Spinal cord (tissue), 10 donors: Measurements from ENCODE around the gene MRGPRF. TPM values are rescaled to one million over a fixed set of nuclear protein-coding genes. Genes with fewer than 3 reads are reported as not detected.
A peak's percentile ranks its signal among the peaks of the same experiment; 100 is the strongest.

Source experiments
- DNase-seq, 6 donors: peaks; one replicate each; pipeline versions ENCODE4 v3.0.0 to v3.0.0-alpha.2; 2013 to 2015; ENCODE audit warnings: low spot score in 6 of 6, low read depth in 4 of 6
- H3K27ac ChIP-seq: one replicate; pipeline ENCODE4 v1.5.1; 2013; ENCODE audit warnings: low read depth, low read length, control low read depth
- H3K27me3 ChIP-seq: one replicate; pipeline ENCODE4 v1.6.1; 2013; ENCODE audit warnings: low read length; ENCODE audit not compliant: control insufficient read depth, insufficient read depth
- H3K36me3 ChIP-seq: one replicate; pipeline ENCODE4 v1.6.1; 2013; ENCODE audit warnings: low read length; ENCODE audit not compliant: control insufficient read depth, insufficient read depth
- H3K4me1 ChIP-seq: one replicate; pipeline ENCODE4 v1.6.1; 2013; ENCODE audit warnings: low read length; ENCODE audit not compliant: control insufficient read depth, insufficient read depth
- H3K4me3 ChIP-seq: one replicate; pipeline ENCODE4 v1.5.1; 2013; ENCODE audit warnings: low read depth, low read length, control low read depth
- H3K9me3 ChIP-seq: one replicate; pipeline ENCODE4 v1.6.1; 2013; ENCODE audit warnings: low read length; ENCODE audit not compliant: control insufficient read depth, insufficient read depth
- WGBS: methylation state at CpG from one replicate; pipeline ENCODE4 v1.1.5; 2013; ENCODE audit warnings: missing lambda C conversion rate; ENCODE audit not compliant: insufficient coverage; 5-methylcytosine and 5-hydroxymethylcytosine counted together
- long read RNA-seq, 4 donors: transcript quantifications; one replicate each; lab custom pipeline, GENCODE V29; 2026
- polyA plus RNA-seq, 2 donors: library from polyadenylated mRNA; unstranded; fragments of 120-200 nt; gene quantifications; one replicate each; pipeline ENCODE4 v1.2.1, GENCODE V29; 2013; ENCODE audit not compliant: insufficient read length in 2 of 2
- total RNA-seq, 2 donors: library from RNA; depleted of rRNA in 1 of 2; stranded (reverse); fragments of 120-200 nt in 1 of 2; fragments of >200 nt in 1 of 2; gene quantifications; one replicate each; pipeline versions ENCODE4 v1.2.3 to v1.2.4, GENCODE V29; 2013 to 2014
- donor health status: healthy.

Gene MRGPRF, protein sequence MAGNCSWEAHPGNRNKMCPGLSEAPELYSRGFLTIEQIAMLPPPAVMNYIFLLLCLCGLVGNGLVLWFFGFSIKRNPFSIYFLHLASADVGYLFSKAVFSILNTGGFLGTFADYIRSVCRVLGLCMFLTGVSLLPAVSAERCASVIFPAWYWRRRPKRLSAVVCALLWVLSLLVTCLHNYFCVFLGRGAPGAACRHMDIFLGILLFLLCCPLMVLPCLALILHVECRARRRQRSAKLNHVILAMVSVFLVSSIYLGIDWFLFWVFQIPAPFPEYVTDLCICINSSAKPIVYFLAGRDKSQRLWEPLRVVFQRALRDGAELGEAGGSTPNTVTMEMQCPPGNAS
- total RNA-seq (10 to 100 TPM; 13.4 to 28.6 TPM), polyA plus RNA-seq (10 to 100 TPM in 1 of 2 donors, 1 to 10 TPM in 1; 2.5 to 12.0 TPM)
- long read RNA-seq, donor 1, partial matches to known transcripts = 0 of 4 reads
- long read RNA-seq, donor 1, other reads (novel, unspliced or antisense) = 0 of 4 reads
- long read RNA-seq, donor 2 = 0 reads
- long read RNA-seq, donor 3 = 0 reads
- long read RNA-seq, donor 4, transcript MRGPRF-201 (3 exons, 2,295 nt) = major isoform, 5 of 5 reads
- long read RNA-seq, donor 4, partial matches to known transcripts = 0 of 5 reads
- long read RNA-seq, donor 4, other reads (novel, unspliced or antisense) = 0 of 5 reads

DNA sequence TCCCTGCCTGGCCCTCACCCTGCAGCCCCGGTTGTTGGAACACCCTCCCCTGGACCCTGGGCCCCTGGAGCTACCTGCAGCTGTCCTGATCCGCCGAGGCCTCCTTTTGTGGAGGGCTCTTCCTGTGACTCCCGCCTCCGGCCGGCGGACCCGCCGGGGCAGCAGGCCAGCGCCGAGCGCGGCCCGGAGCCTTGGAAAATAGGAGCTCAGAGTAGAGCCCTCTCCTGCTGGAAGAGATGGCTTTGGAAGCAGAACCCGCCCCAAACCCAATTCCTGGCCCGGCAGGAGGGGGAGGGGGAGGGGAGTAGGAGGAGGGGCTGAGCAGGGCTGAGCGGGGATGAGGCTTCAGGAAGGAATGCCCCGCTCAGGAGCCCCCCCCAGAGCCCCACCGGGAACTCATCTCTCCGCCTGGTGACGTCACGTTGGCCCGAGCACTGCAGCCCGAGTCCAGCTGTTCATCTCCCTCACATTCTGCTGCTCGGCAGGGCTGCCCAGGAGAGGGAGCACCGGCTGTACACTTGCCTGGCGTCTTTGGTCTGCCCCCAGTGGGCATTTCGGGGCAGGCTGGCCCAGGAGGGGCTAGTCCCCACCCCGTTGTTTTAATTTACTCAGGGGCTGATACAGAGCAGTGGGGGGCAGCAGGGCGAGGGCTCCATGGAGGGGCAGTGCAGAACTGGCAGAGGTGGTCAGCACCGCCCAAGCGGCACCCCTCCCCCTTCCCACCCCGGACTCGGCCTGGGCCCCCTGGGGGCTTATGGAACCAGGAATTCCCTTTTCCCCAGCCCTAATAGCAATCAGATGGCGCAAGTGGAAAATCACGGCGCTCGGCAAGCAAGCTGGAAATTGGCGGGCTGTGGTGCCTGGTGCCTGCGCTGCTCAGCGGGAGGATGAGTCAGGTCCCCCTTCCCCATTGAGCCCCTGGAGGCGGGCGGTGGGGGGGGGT, at the start of gene MRGPRF:
Gene MRGPRF (minus strand): TSS at position 238 of the 943 bp plus-strand sequence. CDS start 3,345 bp downstream, outside the sequence.
- WGBS = 5% methylated on average over 34 of the region's 43 CpGs

DNA sequence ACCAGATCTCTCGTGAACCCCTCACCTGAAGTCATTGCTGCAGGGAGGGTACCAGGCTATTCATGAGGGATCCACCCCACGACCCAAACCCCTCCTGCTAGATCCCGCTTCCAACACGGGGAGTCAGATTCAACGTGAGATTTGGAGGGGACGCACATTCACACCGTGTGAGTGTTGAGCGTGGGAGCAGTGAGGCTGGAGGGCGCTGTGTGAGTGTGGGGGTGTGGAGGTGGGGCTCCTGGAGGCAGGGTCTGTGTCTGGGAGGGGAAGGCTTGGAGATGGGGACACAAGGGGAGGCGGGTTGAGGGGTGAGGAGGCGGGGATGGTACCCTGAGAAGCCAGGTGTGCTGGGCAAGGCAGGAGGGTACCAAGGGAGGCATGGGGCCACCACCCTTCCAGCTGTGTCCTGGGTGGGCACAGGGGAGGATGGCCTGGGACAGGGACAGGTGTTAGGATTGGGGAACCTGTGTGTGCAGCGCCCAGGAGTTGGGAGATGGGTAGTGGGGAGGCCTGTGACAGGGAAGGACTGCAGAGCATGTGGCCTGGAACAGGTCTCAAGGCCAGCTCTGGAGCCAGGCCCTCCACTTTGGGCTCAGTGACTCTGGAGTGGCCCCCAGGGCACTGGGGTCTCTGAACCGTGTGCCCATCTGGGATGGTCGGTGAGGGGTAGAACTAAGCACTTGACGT, 49.3 kb upstream of the MRGPRF start:
- Histone ChIP-seq H3K4me1 (peaks cover 18% of the 10 kb centered on the region), H3K27ac (no peak overlapping the region), H3K9me3 (no peaks in the 10 kb centered on the region), H3K4me3 (no peak overlapping the region), H3K36me3 (peaks cover 95% of the 10 kb centered on the region), H3K27me3 (no peaks in the 10 kb centered on the region)
- DNase-seq = no peak
- 94% methylated on average over 15 of the region's 15 CpGs for WGBS

More for the DNA sequence above, at the start of gene MRGPRF:
- H3K27me3 ChIP-seq = peaks cover 39% of the 10 kb centered on the region
- peak in 2 of 6 donors; percentile 28 to 81 for DNase-seq
- H3K27ac ChIP-seq = peak within 1 kb of the TSS; percentile 70
- H3K4me1 ChIP-seq = peaks cover 67% of the 10 kb centered on the region
- H3K36me3 ChIP-seq = no peaks in the 10 kb centered on the region
- H3K4me3 ChIP-seq = peak within 1 kb of the TSS; percentile 42
- no peaks in the 10 kb centered on the region for H3K9me3 ChIP-seq

DNA sequence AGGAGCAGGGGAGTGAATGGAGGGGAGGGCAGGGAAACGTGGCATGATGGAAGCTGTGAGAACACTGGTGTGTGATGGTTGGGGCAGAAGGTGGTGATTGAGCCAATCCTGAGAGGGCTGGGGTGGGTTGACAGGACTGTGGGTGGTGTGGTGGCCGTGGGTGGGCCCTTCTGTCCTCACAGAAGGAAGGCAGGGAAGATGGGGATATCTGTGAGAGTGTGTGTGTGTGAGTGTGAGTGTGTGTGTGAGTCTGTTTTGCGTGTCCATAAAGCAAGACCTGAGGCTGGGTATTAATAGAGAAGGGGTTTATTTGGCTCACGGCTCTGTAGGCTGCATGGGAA, 48.6 kb upstream of the MRGPRF start:
- no peaks in the 10 kb centered on the region for H3K9me3 ChIP-seq
- DNase-seq = no peak
- no peaks in the 10 kb centered on the region for H3K27me3 ChIP-seq
- peaks cover 18% of the 10 kb centered on the region for H3K4me1 ChIP-seq
- 74% methylated on average over 4 of the region's 4 CpGs for WGBS
- H3K36me3 ChIP-seq = peaks cover 94% of the 10 kb centered on the region
- H3K4me3 ChIP-seq = no peak overlapping the region
- no peak overlapping the region for H3K27ac ChIP-seq

DNA sequence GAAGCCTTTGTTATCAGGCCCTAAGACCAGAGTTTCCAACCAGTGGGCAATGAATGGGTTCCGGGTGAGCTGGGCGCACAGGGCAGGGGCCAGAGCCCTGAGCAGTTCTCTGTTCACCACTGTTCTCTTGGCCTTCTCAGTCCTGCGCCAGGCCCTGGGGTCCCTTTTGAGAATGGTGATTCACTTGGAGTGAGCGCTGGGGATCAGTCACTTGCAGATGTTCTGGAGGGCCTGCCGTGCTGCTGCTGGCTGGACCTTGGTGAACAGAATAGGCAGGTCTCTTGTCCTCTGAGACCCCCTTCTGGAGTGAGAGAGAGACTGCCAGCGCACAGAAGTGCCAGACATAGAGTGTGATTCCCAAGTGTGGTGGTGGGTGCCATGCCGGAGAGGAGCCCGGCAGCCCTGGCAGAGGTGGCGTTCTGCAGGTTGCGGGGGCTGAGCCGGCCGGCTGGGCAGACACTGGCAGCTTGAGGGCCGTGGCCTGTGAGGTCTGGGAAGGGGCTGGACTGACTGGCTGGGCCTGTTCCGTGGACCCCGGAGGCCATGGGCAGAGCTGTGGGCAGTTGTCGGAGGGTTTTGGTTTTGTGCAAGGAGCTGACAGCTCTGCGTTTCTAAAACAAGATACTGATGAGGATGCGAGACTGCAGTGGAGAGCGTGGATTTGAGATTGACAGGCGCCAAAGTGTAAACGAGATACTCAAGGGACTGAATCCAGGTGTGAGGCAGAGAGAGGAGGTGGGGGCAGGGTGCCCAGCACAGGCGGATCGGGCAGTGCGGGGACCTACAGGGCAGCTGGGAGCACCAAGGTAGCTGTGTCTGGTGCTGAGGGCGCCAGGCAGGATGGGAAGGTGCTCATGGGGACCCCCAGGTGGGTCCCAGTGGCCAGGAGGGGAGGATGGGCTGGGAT, 48.0 kb upstream of the MRGPRF start:
- H3K4me3 ChIP-seq = no peak overlapping the region
- DNase-seq = no peak
- H3K36me3 ChIP-seq = peaks cover 92% of the 10 kb centered on the region
- H3K27ac ChIP-seq = no peak overlapping the region
- WGBS = 92% methylated on average over 25 of the region's 25 CpGs
- no peaks in the 10 kb centered on the region for H3K27me3 ChIP-seq
- no peaks in the 10 kb centered on the region for H3K9me3 ChIP-seq
- H3K4me1 ChIP-seq = peaks cover 15% of the 10 kb centered on the region

DNA sequence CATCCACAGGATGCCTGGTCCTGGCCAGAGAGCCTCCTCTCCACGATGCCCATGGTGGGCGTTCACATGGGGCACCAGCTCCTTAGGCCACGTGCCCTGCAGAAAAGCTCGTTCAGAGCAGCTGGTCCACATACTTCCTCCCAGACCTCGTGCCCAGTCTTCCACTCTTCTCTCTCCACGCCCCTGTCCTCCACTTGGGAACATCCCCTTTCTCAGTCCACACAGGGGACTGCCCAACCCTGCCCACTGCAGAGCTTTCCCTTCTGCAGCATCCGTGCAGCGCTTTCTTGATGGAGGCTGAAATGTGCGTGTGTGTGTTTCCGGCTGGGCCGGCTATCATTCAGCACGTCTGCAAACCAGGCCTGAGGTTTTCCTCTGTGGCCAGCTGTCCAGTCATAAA, 46.9 kb upstream of the MRGPRF start:
- 93% methylated on average over 12 of the region's 12 CpGs for WGBS
- H3K36me3 ChIP-seq = peaks cover 92% of the 10 kb centered on the region

DNA sequence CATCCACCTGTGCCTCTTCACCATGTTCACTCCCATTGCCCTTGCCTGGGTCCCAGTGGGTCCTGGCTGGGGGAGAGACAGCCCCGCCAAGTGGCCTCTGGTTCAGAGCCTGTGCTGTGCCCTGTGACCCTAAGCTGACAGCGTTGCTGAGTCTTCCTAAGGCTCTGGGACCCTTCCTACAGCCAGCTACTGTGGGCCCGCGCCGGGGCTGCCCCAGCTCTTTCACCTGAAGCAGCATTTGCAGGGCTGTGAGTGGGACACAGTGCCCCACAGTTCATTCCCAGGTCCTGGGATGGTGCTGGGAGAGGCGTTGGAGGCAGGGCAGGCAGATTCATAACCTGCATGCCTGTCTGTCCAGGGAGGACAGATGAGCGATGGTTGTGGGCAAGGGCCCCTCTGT, 46.4 kb upstream of the MRGPRF start:
- H3K27me3 ChIP-seq = no peaks in the 10 kb centered on the region
- no peaks in the 10 kb centered on the region for H3K9me3 ChIP-seq
- WGBS = 94% methylated on average over 7 of the region's 7 CpGs
- H3K36me3 ChIP-seq = peaks cover 92% of the 10 kb centered on the region
- H3K4me3 ChIP-seq = no peak overlapping the region
- no peak for DNase-seq
- no peak overlapping the region for H3K27ac ChIP-seq
- H3K4me1 ChIP-seq = peaks cover 16% of the 10 kb centered on the region

More for the DNA sequence above, 46.9 kb upstream of the MRGPRF start:
- Histone ChIP-seq H3K4me3 (no peak overlapping the region), H3K27ac (no peak overlapping the region), H3K9me3 (no peaks in the 10 kb centered on the region), H3K27me3 (no peaks in the 10 kb centered on the region), H3K4me1 (peaks cover 16% of the 10 kb centered on the region)
- no peak for DNase-seq

DNA sequence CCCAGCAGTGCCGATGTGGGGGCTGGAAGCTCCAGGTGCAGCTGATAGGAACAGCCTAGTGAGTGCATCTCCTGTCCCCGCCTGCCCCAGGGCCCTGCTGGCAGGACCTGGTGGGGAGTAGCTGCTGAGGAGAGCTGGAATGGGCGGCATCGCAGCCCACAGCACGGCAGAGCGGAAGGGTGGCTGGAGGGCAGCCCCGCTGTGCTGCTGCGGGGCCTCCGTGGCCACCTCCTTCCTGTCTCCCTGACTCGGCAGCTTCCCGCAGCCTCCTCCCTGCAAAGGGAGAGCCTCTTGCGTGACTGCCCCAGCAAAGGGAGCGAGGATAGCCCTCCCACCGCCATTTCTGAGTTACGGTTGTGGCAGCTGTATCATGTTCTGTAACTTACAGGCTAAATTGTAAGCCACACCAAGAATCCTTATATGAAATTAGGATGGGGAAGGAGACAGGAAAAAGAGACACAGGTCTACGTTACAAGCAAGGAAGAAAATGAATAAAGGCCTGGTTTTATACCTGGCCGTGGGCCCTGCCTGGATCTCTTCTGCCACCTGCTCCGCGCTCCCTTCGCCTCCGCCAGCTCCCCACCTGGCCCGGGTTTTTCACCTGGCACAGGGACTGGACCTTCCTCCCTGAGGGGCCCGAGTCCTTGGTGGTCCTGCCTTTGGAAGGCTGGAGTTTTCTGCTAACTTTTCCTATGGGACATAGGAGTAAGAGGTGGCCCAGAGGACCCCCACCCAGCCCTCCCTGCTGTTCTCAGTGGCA, 45.6 kb upstream of the MRGPRF start:
- no peak overlapping the region for H3K4me3 ChIP-seq
- no peaks in the 10 kb centered on the region for H3K27me3 ChIP-seq
- WGBS = 79% methylated on average over 19 of the region's 23 CpGs
- DNase-seq = no peak
- H3K27ac ChIP-seq = no peak overlapping the region
- H3K9me3 ChIP-seq = no peaks in the 10 kb centered on the region
- peaks cover 17% of the 10 kb centered on the region for H3K4me1 ChIP-seq
- peaks cover 92% of the 10 kb centered on the region for H3K36me3 ChIP-seq

DNA sequence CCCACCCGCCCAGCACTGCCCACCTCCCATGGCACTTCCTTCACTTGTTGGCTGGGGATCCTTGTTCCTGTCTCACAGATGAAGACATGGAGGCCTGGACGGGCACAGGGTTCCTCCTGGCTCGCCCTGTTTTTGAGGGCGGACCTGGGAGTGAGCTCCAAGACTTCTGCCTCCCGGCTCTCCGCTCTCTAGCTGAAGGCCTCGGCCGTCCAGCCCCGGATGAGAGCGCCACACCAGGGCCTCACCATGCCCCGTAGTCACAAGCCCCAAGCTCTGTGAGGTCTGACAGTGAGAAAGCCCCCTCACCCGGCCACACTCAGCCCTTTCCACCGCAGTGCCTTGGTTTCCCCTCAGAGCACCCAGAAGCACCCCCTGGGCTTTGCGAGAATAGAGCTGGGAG, 44.8 kb upstream of the MRGPRF start:
- H3K27ac ChIP-seq = no peak overlapping the region
- no peaks in the 10 kb centered on the region for H3K9me3 ChIP-seq
- H3K4me1 ChIP-seq = peaks cover 21% of the 10 kb centered on the region
- H3K27me3 ChIP-seq = no peaks in the 10 kb centered on the region
- no peak for DNase-seq
- 90% methylated on average over 11 of the region's 14 CpGs for WGBS
- no peak overlapping the region for H3K4me3 ChIP-seq
- peaks cover 92% of the 10 kb centered on the region for H3K36me3 ChIP-seq
